Pancreas (tissue), 10 donors: Measurements from ENCODE around the gene LUZP2. TPM values are rescaled to one million over a fixed set of nuclear protein-coding genes. Genes with fewer than 3 reads are reported as not detected.

Source experiments
- ATAC-seq, 4 donors: fragments of 200-7000 bp; cut with Tn5 transposase; one replicate each; pipeline versions ENCODE4 v1.8.0 to v1.9.1; 2020; ENCODE audit warnings: mild to moderate bottlenecking in 4 of 4, moderate library complexity in 4 of 4
- DNase-seq, 6 donors: peaks; one replicate each; pipeline ENCODE4 v3.0.0-alpha.2; 2020
- FAIRE-seq: peaks from 2 replicates; lab custom pipeline; 2012; peaks lifted over from hg19 to GRCh38; lab: Jason Lieb, UNC
- H3K27ac ChIP-seq, 4 donors: fragments of 200-600 bp; sonication (generic); 1 replicate in 3 of 4; 2 replicates in 1 of 4; pipeline versions ENCODE4 v1.5.0 to v1.8.0; 2020
- H3K27me3 ChIP-seq, 4 donors: fragments of 200-600 bp; one replicate each; pipeline ENCODE4 v1.8.0; 2021
- H3K36me3 ChIP-seq, 3 donors: fragments of 200-600 bp; sonication (generic) in 1 of 3; one replicate each; pipeline versions ENCODE4 v1.5.0 to v1.8.0; 2020 to 2021
- H3K4me1 ChIP-seq, 3 donors: fragments of 200-600 bp; one replicate each; pipeline ENCODE4 v1.8.0; 2021
- H3K4me3 ChIP-seq, 4 donors: fragments of 200-600 bp; sonication (generic) in 2 of 4; one replicate each; pipeline versions ENCODE4 v1.5.0 to v1.8.0; 2020 to 2021
- H3K9me3 ChIP-seq, 4 donors: fragments of 200-600 bp; one replicate each; pipeline ENCODE4 v1.8.0; 2021
- CTCF ChIP-seq, 4 donors: fragments of 200-600 bp; sonication (generic) in 3 of 4; IDR thresholded peaks; one replicate each; pipeline versions ENCODE4 v1.5.0 to v1.8.0; 2021; ENCODE audit warnings: antibody characterized with exemption in 4 of 4
- WGBS, 2 donors: extraction: QIAGEN DNeasy Blood & Tissue Kit; methylation state at CpG; one replicate each; pipeline ENCODE4 v1.1.7; 2013; 5-methylcytosine and 5-hydroxymethylcytosine counted together
- intact Hi-C, 3 donors: fragments of 100-400 bp; cut with DNase I; formaldehyde crosslinking; loops; one replicate each; pipeline versions ENCODE4 v1.11.1 to v1.14.2; 2022
- polyA plus RNA-seq, 2 donors: library from polyadenylated mRNA; stranded (reverse); fragments of 200-250 nt; gene quantifications; one replicate each; pipeline ENCODE4 v1.2.3, GENCODE V29; 2013
- total RNA-seq, 6 donors: library from RNA; stranded (reverse); fragmentation: NEBNext Ultra II Directional in 4 of 6; extraction: Animal tissue kit (Norgen Biotek cat#: 25700) in 4 of 6; gene quantifications; one replicate each; pipeline versions ENCODE4 v1.2.1 to v1.2.4, GENCODE V29; 2021 to 2023
- donor health status: healthy with polysubstance abuse.
- donor health status: DM: no; HTN: no; CAD: no; lungs with moderate emphysema.
- donor health status: DM: no; HTN: no; CAD: no.
- donor health status: control.
- donor health status: control.
- donor health status: Bipolar disorder and iron deficiency.
- donor health status: DM: yes; HTN: yes; CAD: no.
- donor health status: DM: no; HTN: no; CAD: no.
- donor health status: DM: no; HTN: no; CAD: no.
- donor health status: DM: yes; HTN: yes; CAD: no.

LUZP2 gene
- total and polyA plus RNA-seq, 8 donors, result 0.04 to 0.19 (median 0.07) TPM; not detected in 3

GRCh38 chr11:24653901-24654300 lies 157.0 kb downstream of the LUZP2 start:
- no peak for TF ChIP-seq CTCF (IDR thresholded peaks at IDR 0.05)

GRCh38 chr11:24661331-24661730 lies 164.5 kb downstream of the LUZP2 start:
- WGBS, 2 donors, result 35 to 52% methylated on average over 1 of the region's 1 CpG
- FAIRE-seq (no peak), DNase-seq (no peak), ATAC-seq (no peak)
- H3K36me3 ChIP-seq, result no peaks in the 10 kb centered on the region
- H3K27me3 ChIP-seq, result no peaks in the 10 kb centered on the region
- H3K9me3 ChIP-seq, result no peaks in the 10 kb centered on the region
- H3K27ac ChIP-seq, result no peak overlapping the region
- no peak overlapping the region for H3K4me3 ChIP-seq
- intact Hi-C loops, result no loop called here
- H3K4me1 ChIP-seq, result no peaks in the 10 kb centered on the region
- no peak for TF ChIP-seq CTCF (IDR thresholded peaks at IDR 0.05)

More at GRCh38 chr11:24653901-24654300, 157.0 kb downstream of the LUZP2 start:
- Histone ChIP-seq H3K4me1 (no peaks in the 10 kb centered on the region), H3K27ac (no peak overlapping the region), H3K4me3 (no peak overlapping the region), H3K27me3 (no peaks in the 10 kb centered on the region), H3K9me3 (no peaks in the 10 kb centered on the region), H3K36me3 (no peaks in the 10 kb centered on the region)
- intact Hi-C loops, result no loop called here
- WGBS, 2 donors, result 76 to 84% methylated on average over 4 of the region's 4 CpGs
- FAIRE-seq (no peak), DNase-seq (no peak), ATAC-seq (no peak)

DNA sequence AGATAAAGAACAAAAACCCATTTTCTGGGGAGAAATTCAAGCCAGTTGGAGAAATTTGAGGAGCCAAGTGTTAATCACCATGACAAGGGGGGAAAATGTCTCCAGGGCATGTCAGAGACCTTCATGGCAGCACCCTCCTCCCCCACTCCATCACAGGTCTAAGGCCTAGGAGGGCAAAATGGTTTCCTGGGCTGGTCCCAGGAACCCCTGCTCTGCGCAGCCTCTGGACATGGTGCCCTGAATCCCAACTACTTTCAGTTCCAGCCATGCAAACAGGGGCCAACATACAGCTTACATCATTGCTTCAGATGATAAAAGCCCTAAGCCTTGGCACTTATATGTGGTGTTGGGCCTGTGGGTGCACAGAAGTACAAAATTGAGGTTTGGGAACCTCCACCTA lies 167.5 kb downstream of the LUZP2 start:
- ATAC-seq (no peak), DNase-seq (no peak), FAIRE-seq (no peak)
- Histone ChIP-seq H3K4me1 (no peaks in the 10 kb centered on the region), H3K9me3 (no peaks in the 10 kb centered on the region), H3K36me3 (no peaks in the 10 kb centered on the region), H3K4me3 (no peak overlapping the region), H3K27ac (no peak overlapping the region), H3K27me3 (no peaks in the 10 kb centered on the region)
- TF ChIP-seq CTCF (IDR thresholded peaks at IDR 0.05), result no peak
- 80 to 92% methylated on average over 1 of the region's 1 CpG for WGBS, 2 donors
- intact Hi-C loops, result no loop called here

DNA sequence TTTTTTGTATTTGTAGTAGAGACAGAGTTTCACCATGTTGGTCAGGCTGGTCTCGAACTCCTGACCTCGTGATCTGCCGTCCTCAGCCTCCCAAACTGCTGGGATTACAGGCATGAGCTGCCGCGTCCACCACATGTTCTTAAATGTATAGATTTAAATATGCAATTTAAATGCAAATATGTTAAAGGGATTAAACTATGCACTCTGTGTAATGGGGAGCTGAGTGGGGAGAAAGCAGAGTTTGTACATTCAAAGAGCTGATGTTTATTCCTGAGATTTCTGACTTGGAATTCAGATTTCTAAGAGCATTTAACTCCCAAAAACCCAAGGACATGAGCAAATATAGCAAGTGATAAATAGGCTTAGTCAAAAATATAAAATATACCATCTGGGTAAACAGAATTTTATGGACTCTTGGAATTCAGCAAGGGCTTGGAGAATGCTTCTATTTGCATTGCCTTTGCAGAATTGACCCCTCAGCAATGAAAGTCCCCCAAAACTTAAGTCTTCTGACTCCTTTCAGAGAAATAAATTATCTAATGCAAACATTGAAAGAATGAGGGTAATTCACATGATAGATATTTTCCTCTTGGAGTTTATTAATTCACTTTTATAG lies 170.6 kb downstream of the LUZP2 start:
- FAIRE-seq, result no peak
- no peak for TF ChIP-seq CTCF (IDR thresholded peaks at IDR 0.05)
- H3K4me3 ChIP-seq, result no peak overlapping the region
- no peak for ATAC-seq
- DNase-seq, result no peak
- intact Hi-C loops, result no loop called here
- no peak overlapping the region for H3K27ac ChIP-seq
- H3K36me3 ChIP-seq, result no peaks in the 10 kb centered on the region
- no peaks in the 10 kb centered on the region for H3K4me1 ChIP-seq
- 86 to 90% methylated on average over 5 of the region's 5 CpGs for WGBS, 2 donors
- H3K9me3 ChIP-seq, result no peaks in the 10 kb centered on the region
- H3K27me3 ChIP-seq, result no peaks in the 10 kb centered on the region

DNA sequence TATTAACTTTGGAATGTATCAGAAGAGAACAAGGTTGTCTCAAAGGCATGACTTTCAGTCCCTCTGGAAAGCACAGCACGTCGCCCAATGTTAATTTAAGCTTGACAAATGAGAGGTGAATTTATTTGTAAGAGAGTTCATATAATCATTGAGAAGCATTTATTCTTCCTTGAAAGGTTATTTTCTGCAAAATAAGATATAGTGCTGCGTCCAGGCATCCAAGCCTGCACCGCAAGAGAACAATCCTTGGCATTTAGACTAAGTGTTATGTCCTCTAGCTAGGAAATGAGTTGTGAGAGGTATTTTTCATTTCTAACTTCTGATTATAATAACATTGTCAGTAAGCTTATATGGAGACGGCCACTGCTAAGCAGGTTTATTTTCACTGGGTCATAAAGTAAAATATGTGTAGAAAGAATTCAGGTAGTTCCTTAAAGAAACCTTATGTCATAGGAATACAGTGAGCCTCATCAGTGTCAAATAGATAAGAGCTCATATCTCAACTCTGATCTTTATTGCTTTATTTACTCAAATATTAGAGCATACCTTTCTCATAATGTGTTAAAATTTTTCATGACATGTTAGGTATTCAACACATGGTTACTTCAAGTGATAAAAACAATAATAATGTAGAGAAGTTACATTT lies 182.0 kb downstream of the LUZP2 start:
- no peaks in the 10 kb centered on the region for H3K9me3 ChIP-seq

More for the DNA sequence above, 182.0 kb downstream of the LUZP2 start:
- TF ChIP-seq CTCF (IDR thresholded peaks at IDR 0.05), result no peak
- intact Hi-C loops, result no loop called here
- FAIRE-seq (no peak), ATAC-seq (no peak), DNase-seq (no peak)
- Histone ChIP-seq H3K27me3 (no peaks in the 10 kb centered on the region), H3K36me3 (no peaks in the 10 kb centered on the region), H3K4me1 (no peaks in the 10 kb centered on the region), H3K4me3 (no peak overlapping the region), H3K27ac (no peak overlapping the region)
- 52 to 56% methylated on average over 5 of the region's 5 CpGs for WGBS, 2 donors
